H1 (cell line): Measurements from ENCODE around the gene LGI4. TPM values are rescaled to one million over a fixed set of nuclear protein-coding genes. Genes with fewer than 3 reads are reported as not detected.
A peak's percentile ranks its signal among the peaks of the same experiment; 100 is the strongest.

ENCODE experiments used
- JUND ChIP-seq: IDR thresholded peaks from 2 replicates; pipeline ENCODE4 v1.6.1; 2011; ENCODE audit warnings: mild to moderate bottlenecking, improper control_type of control experiment, low read length
- SUZ12 ChIP-seq: fragments of 200-600 bp; sonication (generic); IDR thresholded peaks from 2 replicates; pipeline ENCODE4 v1.6.1; 2012; ENCODE audit warnings: mild to moderate bottlenecking, inconsistent platforms, low read length, moderate library complexity, mixed read lengths
- TAF1 ChIP-seq: IDR thresholded peaks from 2 replicates; pipeline ENCODE4 v1.6.1; 2011; ENCODE audit warnings: mild to moderate bottlenecking, low read depth, low read length
- polyA plus RNA-seq, 7 experiments: library from polyadenylated mRNA; depleted of rRNA in 3 of 7; stranded (reverse) in 5 of 7; unstranded in 2 of 7; fragments of >200 nt in 5 of 7; fragments of 200-250 nt in 2 of 7; gene quantifications; 1 replicate in 5 of 7; 2 replicates in 1 of 7; 4 replicates in 1 of 7; pipeline versions ENCODE4 v1.2.1 to v1.2.3, GENCODE V29; 2011 to 2013; ENCODE audit warnings: missing spikeins in 2 of 7, mixed read lengths in 2 of 7
- total RNA-seq: library from RNA; stranded (reverse); fragmentation: NEBNext Ultra II Directional; extraction: Animal tissue kit (Norgen Biotek cat#: 25700); gene quantifications from 2 replicates; pipeline ENCODE4 v1.2.1, GENCODE V29; 2021
- TF ChIP-seq, protein P1 (sequence below): fragments of 300-600 bp; sonication (generic); IDR thresholded peaks from 2 replicates; pipeline ENCODE4 v1.7.1; 2012; ENCODE audit warnings: low read length, moderate library complexity, mild to moderate bottlenecking, inconsistent platforms; ENCODE audit not compliant: insufficient replicate concordance

The LGI4 gene
- total and polyA plus RNA-seq, 2 of the 8 experiments (the other 6 are each of a cell fraction or from before 2014, with no cell fraction given), result 2.0 to 8.2 TPM

- TF ChIP-seq, protein P1, sequence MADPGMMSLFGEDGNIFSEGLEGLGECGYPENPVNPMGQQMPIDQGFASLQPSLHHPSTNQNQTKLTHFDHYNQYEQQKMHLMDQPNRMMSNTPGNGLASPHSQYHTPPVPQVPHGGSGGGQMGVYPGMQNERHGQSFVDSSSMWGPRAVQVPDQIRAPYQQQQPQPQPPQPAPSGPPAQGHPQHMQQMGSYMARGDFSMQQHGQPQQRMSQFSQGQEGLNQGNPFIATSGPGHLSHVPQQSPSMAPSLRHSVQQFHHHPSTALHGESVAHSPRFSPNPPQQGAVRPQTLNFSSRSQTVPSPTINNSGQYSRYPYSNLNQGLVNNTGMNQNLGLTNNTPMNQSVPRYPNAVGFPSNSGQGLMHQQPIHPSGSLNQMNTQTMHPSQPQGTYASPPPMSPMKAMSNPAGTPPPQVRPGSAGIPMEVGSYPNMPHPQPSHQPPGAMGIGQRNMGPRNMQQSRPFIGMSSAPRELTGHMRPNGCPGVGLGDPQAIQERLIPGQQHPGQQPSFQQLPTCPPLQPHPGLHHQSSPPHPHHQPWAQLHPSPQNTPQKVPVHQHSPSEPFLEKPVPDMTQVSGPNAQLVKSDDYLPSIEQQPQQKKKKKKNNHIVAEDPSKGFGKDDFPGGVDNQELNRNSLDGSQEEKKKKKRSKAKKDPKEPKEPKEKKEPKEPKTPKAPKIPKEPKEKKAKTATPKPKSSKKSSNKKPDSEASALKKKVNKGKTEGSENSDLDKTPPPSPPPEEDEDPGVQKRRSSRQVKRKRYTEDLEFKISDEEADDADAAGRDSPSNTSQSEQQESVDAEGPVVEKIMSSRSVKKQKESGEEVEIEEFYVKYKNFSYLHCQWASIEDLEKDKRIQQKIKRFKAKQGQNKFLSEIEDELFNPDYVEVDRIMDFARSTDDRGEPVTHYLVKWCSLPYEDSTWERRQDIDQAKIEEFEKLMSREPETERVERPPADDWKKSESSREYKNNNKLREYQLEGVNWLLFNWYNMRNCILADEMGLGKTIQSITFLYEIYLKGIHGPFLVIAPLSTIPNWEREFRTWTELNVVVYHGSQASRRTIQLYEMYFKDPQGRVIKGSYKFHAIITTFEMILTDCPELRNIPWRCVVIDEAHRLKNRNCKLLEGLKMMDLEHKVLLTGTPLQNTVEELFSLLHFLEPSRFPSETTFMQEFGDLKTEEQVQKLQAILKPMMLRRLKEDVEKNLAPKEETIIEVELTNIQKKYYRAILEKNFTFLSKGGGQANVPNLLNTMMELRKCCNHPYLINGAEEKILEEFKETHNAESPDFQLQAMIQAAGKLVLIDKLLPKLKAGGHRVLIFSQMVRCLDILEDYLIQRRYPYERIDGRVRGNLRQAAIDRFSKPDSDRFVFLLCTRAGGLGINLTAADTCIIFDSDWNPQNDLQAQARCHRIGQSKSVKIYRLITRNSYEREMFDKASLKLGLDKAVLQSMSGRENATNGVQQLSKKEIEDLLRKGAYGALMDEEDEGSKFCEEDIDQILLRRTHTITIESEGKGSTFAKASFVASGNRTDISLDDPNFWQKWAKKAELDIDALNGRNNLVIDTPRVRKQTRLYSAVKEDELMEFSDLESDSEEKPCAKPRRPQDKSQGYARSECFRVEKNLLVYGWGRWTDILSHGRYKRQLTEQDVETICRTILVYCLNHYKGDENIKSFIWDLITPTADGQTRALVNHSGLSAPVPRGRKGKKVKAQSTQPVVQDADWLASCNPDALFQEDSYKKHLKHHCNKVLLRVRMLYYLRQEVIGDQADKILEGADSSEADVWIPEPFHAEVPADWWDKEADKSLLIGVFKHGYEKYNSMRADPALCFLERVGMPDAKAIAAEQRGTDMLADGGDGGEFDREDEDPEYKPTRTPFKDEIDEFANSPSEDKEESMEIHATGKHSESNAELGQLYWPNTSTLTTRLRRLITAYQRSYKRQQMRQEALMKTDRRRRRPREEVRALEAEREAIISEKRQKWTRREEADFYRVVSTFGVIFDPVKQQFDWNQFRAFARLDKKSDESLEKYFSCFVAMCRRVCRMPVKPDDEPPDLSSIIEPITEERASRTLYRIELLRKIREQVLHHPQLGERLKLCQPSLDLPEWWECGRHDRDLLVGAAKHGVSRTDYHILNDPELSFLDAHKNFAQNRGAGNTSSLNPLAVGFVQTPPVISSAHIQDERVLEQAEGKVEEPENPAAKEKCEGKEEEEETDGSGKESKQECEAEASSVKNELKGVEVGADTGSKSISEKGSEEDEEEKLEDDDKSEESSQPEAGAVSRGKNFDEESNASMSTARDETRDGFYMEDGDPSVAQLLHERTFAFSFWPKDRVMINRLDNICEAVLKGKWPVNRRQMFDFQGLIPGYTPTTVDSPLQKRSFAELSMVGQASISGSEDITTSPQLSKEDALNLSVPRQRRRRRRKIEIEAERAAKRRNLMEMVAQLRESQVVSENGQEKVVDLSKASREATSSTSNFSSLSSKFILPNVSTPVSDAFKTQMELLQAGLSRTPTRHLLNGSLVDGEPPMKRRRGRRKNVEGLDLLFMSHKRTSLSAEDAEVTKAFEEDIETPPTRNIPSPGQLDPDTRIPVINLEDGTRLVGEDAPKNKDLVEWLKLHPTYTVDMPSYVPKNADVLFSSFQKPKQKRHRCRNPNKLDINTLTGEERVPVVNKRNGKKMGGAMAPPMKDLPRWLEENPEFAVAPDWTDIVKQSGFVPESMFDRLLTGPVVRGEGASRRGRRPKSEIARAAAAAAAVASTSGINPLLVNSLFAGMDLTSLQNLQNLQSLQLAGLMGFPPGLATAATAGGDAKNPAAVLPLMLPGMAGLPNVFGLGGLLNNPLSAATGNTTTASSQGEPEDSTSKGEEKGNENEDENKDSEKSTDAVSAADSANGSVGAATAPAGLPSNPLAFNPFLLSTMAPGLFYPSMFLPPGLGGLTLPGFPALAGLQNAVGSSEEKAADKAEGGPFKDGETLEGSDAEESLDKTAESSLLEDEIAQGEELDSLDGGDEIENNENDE, result no peak
- no peak for TF ChIP-seq SUZ12
- TF ChIP-seq JUND, result no peak
- 0 out of 2 replicates have a peak, but pooled peaks have one; percentile 16 for TF ChIP-seq TAF1
These were observed 7.2 kb upstream of the LGI4 start (continued) for GRCh38 chr19:35141837-35142605.
